GM23338 (cell line): ENCODE measurements around the gene GRIN2A.

Experiments used
- CREB1 ChIP-seq: fragments of 250-450 bp; sonication (Bioruptor Pico); IDR thresholded peaks from 2 replicates; pipeline ENCODE4 v1.5.0; 2020; ENCODE audit warnings: low read depth, mild to moderate bottlenecking, moderate library complexity
- EZH2 ChIP-seq: fragments of 200-600 bp; sonication (generic); IDR thresholded peaks from one replicate; pipeline ENCODE4 v1.8.0; 2017; ENCODE audit warnings: antibody characterized with exemption, mild to moderate bottlenecking, low read depth; ENCODE audit not compliant: unreplicated experiment
- EZH2phosphoT487 ChIP-seq: fragments of 200-600 bp; sonication (generic); IDR thresholded peaks from one replicate; pipeline ENCODE4 v1.8.1; 2018; ENCODE audit warnings: antibody characterized with exemption; ENCODE audit not compliant: unreplicated experiment
- JUNB ChIP-seq: IDR thresholded peaks from one replicate; pipeline ENCODE4 v1.6.1; 2016; ENCODE audit warnings: antibody characterized with exemption; ENCODE audit not compliant: unreplicated experiment
- POLR2AphosphoS5 ChIP-seq: IDR thresholded peaks from 2 replicates; pipeline ENCODE4 v1.6.1; 2016; ENCODE audit warnings: antibody characterized with exemption, low read depth
- ZNF114 ChIP-seq: fragments of 250-450 bp; sonication (Bioruptor Pico); IDR thresholded peaks from 2 replicates; pipeline ENCODE4 v1.5.0; 2020; ENCODE audit warnings: mild to moderate bottlenecking, moderate library complexity
- TF ChIP-seq, protein P1 (sequence below), 2 experiments: fragments of 200-600 bp in 1 of 2; sonication (generic) in 1 of 2; conservative IDR thresholded peaks; 2 replicates each; pipeline versions ENCODE4 v1.5.1 to v1.6.1; 2016 to 2017; ENCODE audit warnings: antibody characterized with exemption in 2 of 2, low read depth in 2 of 2, mild to moderate bottlenecking in 2 of 2, moderate library complexity in 1 of 2
- TF ChIP-seq, protein P2 (sequence below): IDR thresholded peaks from one replicate; pipeline ENCODE4 v1.6.1; 2018; ENCODE audit warnings: antibody characterized with exemption; ENCODE audit not compliant: unreplicated experiment

DNA sequence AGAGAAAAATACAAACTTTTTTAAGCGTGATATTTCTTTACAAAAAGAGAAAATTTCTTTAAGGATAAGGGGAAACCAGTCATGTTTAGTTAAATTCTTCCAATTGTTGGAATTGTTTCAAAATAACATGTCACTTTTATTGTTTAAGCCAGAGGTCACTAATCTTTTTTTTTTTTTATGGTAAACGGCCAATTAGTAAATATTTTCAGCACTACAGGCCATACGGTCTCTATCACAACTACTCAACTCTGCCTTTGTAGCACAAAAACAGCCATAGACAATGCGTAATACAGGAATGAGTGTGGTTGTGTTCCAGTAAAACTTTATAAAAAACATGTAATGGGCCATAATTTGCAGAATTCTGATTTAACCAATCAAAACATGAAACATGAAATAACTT, 401.4 kb downstream of the GRIN2A start:
- TF ChIP-seq, protein P1, sequence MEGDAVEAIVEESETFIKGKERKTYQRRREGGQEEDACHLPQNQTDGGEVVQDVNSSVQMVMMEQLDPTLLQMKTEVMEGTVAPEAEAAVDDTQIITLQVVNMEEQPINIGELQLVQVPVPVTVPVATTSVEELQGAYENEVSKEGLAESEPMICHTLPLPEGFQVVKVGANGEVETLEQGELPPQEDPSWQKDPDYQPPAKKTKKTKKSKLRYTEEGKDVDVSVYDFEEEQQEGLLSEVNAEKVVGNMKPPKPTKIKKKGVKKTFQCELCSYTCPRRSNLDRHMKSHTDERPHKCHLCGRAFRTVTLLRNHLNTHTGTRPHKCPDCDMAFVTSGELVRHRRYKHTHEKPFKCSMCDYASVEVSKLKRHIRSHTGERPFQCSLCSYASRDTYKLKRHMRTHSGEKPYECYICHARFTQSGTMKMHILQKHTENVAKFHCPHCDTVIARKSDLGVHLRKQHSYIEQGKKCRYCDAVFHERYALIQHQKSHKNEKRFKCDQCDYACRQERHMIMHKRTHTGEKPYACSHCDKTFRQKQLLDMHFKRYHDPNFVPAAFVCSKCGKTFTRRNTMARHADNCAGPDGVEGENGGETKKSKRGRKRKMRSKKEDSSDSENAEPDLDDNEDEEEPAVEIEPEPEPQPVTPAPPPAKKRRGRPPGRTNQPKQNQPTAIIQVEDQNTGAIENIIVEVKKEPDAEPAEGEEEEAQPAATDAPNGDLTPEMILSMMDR (conservative IDR thresholded peaks at IDR 0.05; ENCODE audit: low read depth in 2 of 2), result no peak
- TF ChIP-seq POLR2AphosphoS5, result no peak
- no peak for TF ChIP-seq EZH2phosphoT487
- TF ChIP-seq, protein P2, sequence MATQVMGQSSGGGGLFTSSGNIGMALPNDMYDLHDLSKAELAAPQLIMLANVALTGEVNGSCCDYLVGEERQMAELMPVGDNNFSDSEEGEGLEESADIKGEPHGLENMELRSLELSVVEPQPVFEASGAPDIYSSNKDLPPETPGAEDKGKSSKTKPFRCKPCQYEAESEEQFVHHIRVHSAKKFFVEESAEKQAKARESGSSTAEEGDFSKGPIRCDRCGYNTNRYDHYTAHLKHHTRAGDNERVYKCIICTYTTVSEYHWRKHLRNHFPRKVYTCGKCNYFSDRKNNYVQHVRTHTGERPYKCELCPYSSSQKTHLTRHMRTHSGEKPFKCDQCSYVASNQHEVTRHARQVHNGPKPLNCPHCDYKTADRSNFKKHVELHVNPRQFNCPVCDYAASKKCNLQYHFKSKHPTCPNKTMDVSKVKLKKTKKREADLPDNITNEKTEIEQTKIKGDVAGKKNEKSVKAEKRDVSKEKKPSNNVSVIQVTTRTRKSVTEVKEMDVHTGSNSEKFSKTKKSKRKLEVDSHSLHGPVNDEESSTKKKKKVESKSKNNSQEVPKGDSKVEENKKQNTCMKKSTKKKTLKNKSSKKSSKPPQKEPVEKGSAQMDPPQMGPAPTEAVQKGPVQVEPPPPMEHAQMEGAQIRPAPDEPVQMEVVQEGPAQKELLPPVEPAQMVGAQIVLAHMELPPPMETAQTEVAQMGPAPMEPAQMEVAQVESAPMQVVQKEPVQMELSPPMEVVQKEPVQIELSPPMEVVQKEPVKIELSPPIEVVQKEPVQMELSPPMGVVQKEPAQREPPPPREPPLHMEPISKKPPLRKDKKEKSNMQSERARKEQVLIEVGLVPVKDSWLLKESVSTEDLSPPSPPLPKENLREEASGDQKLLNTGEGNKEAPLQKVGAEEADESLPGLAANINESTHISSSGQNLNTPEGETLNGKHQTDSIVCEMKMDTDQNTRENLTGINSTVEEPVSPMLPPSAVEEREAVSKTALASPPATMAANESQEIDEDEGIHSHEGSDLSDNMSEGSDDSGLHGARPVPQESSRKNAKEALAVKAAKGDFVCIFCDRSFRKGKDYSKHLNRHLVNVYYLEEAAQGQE, result no peak
- TF ChIP-seq ZNF114 (CRISPR knock-in tag), result no peak
- no peak for TF ChIP-seq EZH2
- TF ChIP-seq JUNB, result no peak
- no peak for TF ChIP-seq CREB1 (CRISPR knock-in tag)
